CD1c-positive myeloid dendritic cell (primary cell): Measurements from ENCODE around the gene CSN1S1.
A peak's percentile ranks its signal among the peaks of the same experiment; 100 is the strongest.
"Not testable (repeated sequence)": the region's sequence is repeated elsewhere in the genome, so short reads cannot be mapped to it uniquely, and the experiment has no call there.

Experiments
- DNase-seq: peaks from one replicate; pipeline ENCODE4 v3.0.0-alpha.2; 2016; ENCODE audit errors: extremely low spot score

Gene CSN1S1

GRCh38 chr4:69930768-69931167, at the start of gene CSN1S1:
TSS of gene CSN1S1 (plus strand) at chr4:69931068. CDS start at chr4:69932556, 1,488 bp downstream.
- DNase-seq: no peak

- DNase-seq: peak; percentile 72
Observed at GRCh38 chr4:69881173-69881773, 49.6 kb upstream of the CSN1S1 start.

GRCh38 chr4:69882150-69882549, 48.7 kb upstream of the CSN1S1 start:
- DNase-seq: no peak

- DNase-seq: no peak
Observed at GRCh38 chr4:69888336-69888735, 42.5 kb upstream of the CSN1S1 start.

GRCh38 chr4:69894186-69894585, 36.7 kb upstream of the CSN1S1 start:
- DNase-seq: no peak

- no peak for DNase-seq
Observed at GRCh38 chr4:69894721-69895120, 36.1 kb upstream of the CSN1S1 start.

GRCh38 chr4:69896530-69897116, 34.2 kb upstream of the CSN1S1 start:
- DNase-seq: no peak

GRCh38 chr4:69907151-69907550, 23.7 kb upstream of the CSN1S1 start:
- no peak for DNase-seq

- no peak for DNase-seq
Observed at GRCh38 chr4:69909195-69909594, 21.7 kb upstream of the CSN1S1 start.

GRCh38 chr4:69910016-69910782, 20.7 kb upstream of the CSN1S1 start:
- no peak for DNase-seq

GRCh38 chr4:69920874-69921273, 10.0 kb upstream of the CSN1S1 start:
- no peak for DNase-seq

GRCh38 chr4:69923782-69924410, 7.0 kb upstream of the CSN1S1 start:
- not testable (repeated sequence) for DNase-seq

GRCh38 chr4:69934150-69934549, 3.3 kb downstream of the CSN1S1 start:
- no peak for DNase-seq

- DNase-seq: no peak
Observed at GRCh38 chr4:69936566-69936965, 5.7 kb downstream of the CSN1S1 start.

GRCh38 chr4:69951602-69952001, 20.7 kb downstream of the CSN1S1 start:
- no peak for DNase-seq

GRCh38 chr4:69957209-69957608, 26.3 kb downstream of the CSN1S1 start:
- DNase-seq: no peak

GRCh38 chr4:69965628-69966027, 34.8 kb downstream of the CSN1S1 start, which contains the start of gene CSN2:
TSS of gene CSN2 (minus strand) at chr4:69965728. CDS start at chr4:69960995, 4,733 bp downstream.
- DNase-seq: no peak

- DNase-seq: no peak
Observed at GRCh38 chr4:69970071-69970470, 39.2 kb downstream of the CSN1S1 start.

- no peak for DNase-seq
Observed at GRCh38 chr4:69974631-69975030, 43.8 kb downstream of the CSN1S1 start.

GRCh38 chr4:69977582-69977981, 46.7 kb downstream of the CSN1S1 start:
- no peak for DNase-seq

- no peak for DNase-seq
Observed at GRCh38 chr4:69984030-69984443, 53.2 kb downstream of the CSN1S1 start.

- no peak for DNase-seq
Observed at GRCh38 chr4:69986663-69987062, 55.8 kb downstream of the CSN1S1 start.
